Dedifferentiated amniotic fluid mesenchymal stem cell (primary cell): ENCODE measurements around the gene MBD6.

Experiments
- DNase-seq: peaks from one replicate; pipeline ENCODE4 v3.0.0-alpha.2; 2016; ENCODE audit errors: extremely low spot score

The MBD6 gene

DNA sequence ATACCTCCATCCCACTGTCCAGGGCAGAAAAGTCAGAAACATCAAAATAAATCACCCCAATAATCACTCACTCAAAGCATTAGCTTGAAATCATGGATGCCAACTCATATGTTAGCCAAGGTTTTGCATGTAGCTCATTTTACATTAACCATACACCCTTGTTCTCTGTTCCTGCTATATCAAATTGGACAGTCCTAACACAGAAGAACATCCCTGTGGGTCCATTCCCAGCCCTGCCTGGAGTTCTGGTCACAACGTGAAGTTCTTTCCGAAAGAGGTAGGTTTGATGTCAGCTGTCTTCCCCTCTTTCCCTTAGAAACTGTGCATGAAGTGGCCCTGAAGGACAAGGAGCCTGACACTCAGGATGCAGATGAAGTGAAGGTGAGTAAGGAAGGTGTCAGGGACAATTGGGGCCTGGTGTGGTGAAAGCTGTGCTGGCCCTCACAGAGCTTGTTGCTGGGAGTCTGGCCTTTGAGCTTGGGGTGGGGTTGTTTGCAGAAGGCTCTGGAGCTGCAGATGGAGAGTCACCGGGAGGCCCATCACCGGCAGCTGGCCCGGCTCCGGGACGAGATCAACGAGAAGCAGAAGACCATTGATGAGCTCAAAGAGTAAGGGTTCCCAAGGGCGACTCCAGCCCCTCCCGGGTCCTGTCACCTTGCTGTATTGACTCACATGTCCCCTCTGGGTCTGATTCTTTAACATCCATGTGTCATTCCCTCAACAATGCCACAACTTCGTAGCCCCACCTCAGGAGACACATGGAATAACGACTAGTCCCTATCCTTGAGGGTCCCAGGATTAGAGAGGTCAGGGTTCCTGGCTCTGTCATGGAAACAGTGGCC, 53.4 kb downstream of the MBD6 start:
- no peak for DNase-seq

GRCh38 chr12:57576613-57577160, 54.1 kb downstream of the MBD6 start:
- no peak for DNase-seq

DNA sequence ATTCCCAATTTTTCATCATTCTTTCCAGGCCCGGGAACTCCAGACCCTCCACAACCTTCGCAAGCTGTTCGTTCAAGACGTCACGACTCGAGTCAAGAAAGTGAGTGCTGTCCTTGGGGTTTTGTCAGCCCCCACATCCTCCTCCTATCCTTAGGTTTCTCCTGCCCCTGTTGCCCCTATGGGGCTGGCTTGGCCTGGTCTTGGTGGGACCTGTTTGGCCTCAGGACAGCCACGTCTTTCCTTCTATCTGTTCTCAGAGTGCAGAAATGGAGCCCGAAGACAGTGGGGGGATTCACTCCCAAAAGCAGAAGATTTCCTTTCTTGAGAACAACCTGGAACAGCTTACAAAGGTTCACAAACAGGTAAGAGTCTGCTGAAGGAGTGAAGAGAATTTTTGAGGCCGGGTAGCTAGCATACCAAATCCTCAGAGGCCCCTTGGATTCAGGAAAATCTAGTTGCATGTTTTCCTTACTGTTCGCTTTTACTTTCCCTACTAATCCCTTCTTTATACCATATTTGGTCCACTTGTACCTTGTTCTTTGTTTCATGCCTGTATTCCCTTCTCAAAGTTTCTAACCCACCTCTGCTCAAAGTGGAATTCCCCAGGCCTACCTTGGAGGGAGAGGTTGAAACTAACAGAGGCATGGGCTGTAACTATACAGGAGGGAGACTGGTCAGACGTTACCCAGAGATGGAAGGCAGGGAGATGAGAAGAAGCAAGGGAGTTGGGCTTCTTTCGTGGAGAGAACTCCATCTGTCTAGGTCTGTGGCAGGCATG, 55.5 kb downstream of the MBD6 start:
- DNase-seq = no peak

GRCh38 chr12:57579011-57579410, 56.4 kb downstream of the MBD6 start:
- DNase-seq = no peak
